ENCODE measurements around the gene RIMS1.

Gene RIMS1

DNA sequence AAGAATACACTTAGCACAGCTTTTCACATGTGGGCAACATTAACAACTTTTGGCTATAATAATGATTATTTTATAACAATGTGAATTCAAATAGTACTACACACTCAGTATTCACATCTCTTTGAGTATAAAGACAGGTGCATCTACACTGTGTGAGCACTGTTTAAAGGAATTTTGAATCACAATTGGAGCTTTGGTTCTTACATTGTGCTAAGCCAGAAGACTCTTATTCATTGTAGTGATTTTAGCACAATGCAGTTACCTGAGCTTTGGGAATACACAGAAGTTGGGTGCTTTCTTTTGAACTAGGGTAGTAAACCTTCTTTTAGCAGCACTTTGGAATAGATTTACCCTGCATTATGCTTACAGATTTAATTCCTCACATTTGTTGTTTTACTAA is 20.5 kb downstream of the RIMS1 start:
- Histone ChIP-seq H3K4me3 (ENCODE audit: insufficient read depth, low read length, poor library complexity, severe bottlenecking) (no peak overlapping the region), H4K20me1 (ENCODE audit: low read depth, low read length) (no peaks in the 10 kb centered on the region), H3F3A (ENCODE audit: insufficient read depth) (no peaks in the 10 kb centered on the region), H2AFZ (ENCODE audit: low read depth, low read length, severe bottlenecking) (no peak overlapping the region), H3K9ac (ENCODE audit: low read length) (no peak overlapping the region), H3K36me3 (ENCODE audit: low read length) (no peaks in the 10 kb centered on the region), H3K27ac (ENCODE audit: low read depth, low read length) (no peak overlapping the region), H3K79me2 (ENCODE audit: insufficient read depth, low read length) (no peaks in the 10 kb centered on the region), H3K9me2 (replicated peaks; ENCODE audit: insufficient read depth, low read length) (no peaks in the 10 kb centered on the region), H3K9me3 (ENCODE audit: insufficient read depth, low read length) (no peaks in the 10 kb centered on the region), H3K4me2 (ENCODE audit: low read depth, low read length, poor library complexity, severe bottlenecking) (no peak overlapping the region), H3K27me3 (ENCODE audit: low read length) (no peaks in the 10 kb centered on the region)
- TF ChIP-seq EZH2phosphoT487 (conservative IDR thresholded peaks at IDR 0.05; ENCODE audit: low read length) = no peak
- TF ChIP-seq, protein P1, sequence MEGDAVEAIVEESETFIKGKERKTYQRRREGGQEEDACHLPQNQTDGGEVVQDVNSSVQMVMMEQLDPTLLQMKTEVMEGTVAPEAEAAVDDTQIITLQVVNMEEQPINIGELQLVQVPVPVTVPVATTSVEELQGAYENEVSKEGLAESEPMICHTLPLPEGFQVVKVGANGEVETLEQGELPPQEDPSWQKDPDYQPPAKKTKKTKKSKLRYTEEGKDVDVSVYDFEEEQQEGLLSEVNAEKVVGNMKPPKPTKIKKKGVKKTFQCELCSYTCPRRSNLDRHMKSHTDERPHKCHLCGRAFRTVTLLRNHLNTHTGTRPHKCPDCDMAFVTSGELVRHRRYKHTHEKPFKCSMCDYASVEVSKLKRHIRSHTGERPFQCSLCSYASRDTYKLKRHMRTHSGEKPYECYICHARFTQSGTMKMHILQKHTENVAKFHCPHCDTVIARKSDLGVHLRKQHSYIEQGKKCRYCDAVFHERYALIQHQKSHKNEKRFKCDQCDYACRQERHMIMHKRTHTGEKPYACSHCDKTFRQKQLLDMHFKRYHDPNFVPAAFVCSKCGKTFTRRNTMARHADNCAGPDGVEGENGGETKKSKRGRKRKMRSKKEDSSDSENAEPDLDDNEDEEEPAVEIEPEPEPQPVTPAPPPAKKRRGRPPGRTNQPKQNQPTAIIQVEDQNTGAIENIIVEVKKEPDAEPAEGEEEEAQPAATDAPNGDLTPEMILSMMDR (IDR thresholded peaks at IDR 0.05; ENCODE audit: insufficient read depth, low read length, poor library complexity, severe bottlenecking) = no peak

DNA sequence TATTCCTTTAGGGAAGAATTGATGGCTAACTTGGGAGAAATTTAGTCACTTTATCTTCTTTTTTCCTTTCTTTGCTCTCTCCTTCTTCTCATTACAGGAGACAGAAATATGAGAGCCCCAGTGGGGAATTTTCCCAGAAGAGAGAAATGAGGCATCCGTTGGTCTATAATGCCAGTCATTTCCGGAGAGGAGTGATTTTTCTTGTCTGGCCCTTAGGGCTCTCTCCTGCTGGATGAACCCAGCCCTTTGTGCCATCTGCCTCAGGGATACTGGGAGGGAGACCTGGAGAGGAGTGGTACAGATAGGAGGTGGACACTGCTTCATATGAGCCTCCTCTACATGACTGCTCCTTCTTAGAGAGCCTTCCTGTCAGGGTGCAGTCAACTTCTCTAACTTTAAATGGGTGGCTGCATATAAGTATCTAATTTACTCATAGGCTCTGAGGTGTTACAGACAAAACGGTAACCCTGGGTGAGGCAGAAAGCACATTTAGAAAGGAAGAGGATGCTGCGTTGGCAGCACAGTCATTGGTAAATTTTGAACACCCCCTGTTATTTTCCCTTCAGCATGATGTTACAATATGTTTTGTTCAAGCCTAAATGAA is 21.9 kb downstream of the RIMS1 start:
- Histone ChIP-seq H3K27ac (ENCODE audit: low read depth, low read length) (no peak overlapping the region), H3F3A (ENCODE audit: insufficient read depth) (no peaks in the 10 kb centered on the region), H3K36me3 (ENCODE audit: low read length) (no peaks in the 10 kb centered on the region), H3K4me2 (ENCODE audit: low read depth, low read length, poor library complexity, severe bottlenecking) (no peak overlapping the region), H2AFZ (ENCODE audit: low read depth, low read length, severe bottlenecking) (no peak overlapping the region), H3K9me3 (ENCODE audit: insufficient read depth, low read length) (no peaks in the 10 kb centered on the region), H3K79me2 (ENCODE audit: insufficient read depth, low read length) (no peaks in the 10 kb centered on the region), H4K20me1 (ENCODE audit: low read depth, low read length) (no peaks in the 10 kb centered on the region), H3K4me3 (ENCODE audit: insufficient read depth, low read length, poor library complexity, severe bottlenecking) (no peak overlapping the region), H3K9me2 (replicated peaks; ENCODE audit: insufficient read depth, low read length) (no peaks in the 10 kb centered on the region), H3K27me3 (ENCODE audit: low read length) (no peaks in the 10 kb centered on the region), H3K9ac (ENCODE audit: low read length) (no peak overlapping the region)
- TF ChIP-seq, protein P1 (IDR thresholded peaks at IDR 0.05; ENCODE audit: insufficient read depth, low read length, poor library complexity, severe bottlenecking) = no peak

DNA sequence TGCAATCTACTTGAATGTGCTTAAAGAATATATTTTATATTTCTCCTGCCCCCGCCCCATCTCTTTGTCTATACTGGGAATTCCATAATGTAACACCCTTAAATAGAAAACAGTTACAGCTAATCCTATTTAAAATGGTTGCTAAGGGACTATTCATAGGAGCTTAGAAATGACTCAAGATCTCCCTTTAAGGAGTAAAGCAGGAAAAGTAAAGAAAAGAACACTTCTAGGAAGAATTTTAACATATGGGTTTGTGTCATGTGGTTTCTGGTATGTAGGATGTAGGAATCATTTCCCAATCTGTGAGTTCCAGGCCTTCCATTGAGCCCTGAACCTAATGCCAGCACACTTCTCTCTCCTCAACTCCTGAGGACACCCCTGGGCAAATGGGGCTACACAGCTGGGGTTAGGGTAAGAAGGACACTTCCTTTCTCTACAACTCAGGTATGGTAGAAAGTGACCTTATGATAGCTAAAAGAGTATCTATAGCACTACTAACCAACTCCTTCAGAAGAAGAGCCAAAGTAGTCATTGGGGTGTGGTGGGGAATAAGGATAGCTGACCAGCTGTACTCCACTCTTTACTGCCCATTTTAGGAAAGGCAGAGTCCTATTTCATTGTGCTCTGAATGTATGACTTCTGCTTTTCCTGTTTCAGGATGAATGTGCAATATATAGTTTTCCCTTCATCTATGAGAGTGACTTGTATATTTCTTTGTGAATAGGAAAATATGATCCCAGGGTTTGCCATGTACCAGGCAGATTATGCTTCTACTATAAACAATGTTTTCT is 27.3 kb downstream of the RIMS1 start:
- TF ChIP-seq, protein P1 (IDR thresholded peaks at IDR 0.05; ENCODE audit: insufficient read depth, low read length, poor library complexity, severe bottlenecking) = no peak
- TF ChIP-seq EZH2phosphoT487 (conservative IDR thresholded peaks at IDR 0.05; ENCODE audit: low read length) = no peak
- H3K9ac ChIP-seq (ENCODE audit: low read length) = no peak overlapping the region

More for the DNA sequence above, 27.3 kb downstream of the RIMS1 start:
- H2AFZ ChIP-seq (ENCODE audit: low read depth, low read length, severe bottlenecking) = no peak overlapping the region
- no peaks in the 10 kb centered on the region for H3K9me3 ChIP-seq (ENCODE audit: insufficient read depth, low read length)
- no peaks in the 10 kb centered on the region for H3F3A ChIP-seq (ENCODE audit: insufficient read depth)
- H3K27me3 ChIP-seq (ENCODE audit: low read length) = no peaks in the 10 kb centered on the region
- H3K4me2 ChIP-seq (ENCODE audit: low read depth, low read length, poor library complexity, severe bottlenecking) = no peak overlapping the region
- no peaks in the 10 kb centered on the region for H3K9me2 ChIP-seq (replicated peaks; ENCODE audit: insufficient read depth, low read length)
- H3K79me2 ChIP-seq (ENCODE audit: insufficient read depth, low read length) = no peaks in the 10 kb centered on the region
- no peak overlapping the region for H3K4me3 ChIP-seq (ENCODE audit: insufficient read depth, low read length, poor library complexity, severe bottlenecking)
- H3K36me3 ChIP-seq (ENCODE audit: low read length) = no peaks in the 10 kb centered on the region
- H3K27ac ChIP-seq (ENCODE audit: low read depth, low read length) = no peak overlapping the region
- no peaks in the 10 kb centered on the region for H4K20me1 ChIP-seq (ENCODE audit: low read depth, low read length)

All from SU-DHL-6 (cell line).